A673 (cell line): ENCODE data around the gene SNCAIP.

Source experiments
- EZH2 ChIP-seq: fragments of 200-600 bp; sonication (generic); IDR thresholded peaks from 2 replicates; pipeline ENCODE4 v1.6.1; 2017; ENCODE audit warnings: borderline replicate concordance, low read depth, mild to moderate bottlenecking, mixed read lengths, antibody characterized with exemption, low read length; ENCODE audit not compliant: poor library complexity, severe bottlenecking
- TF ChIP-seq, protein P1 (sequence below): fragments of 300-800, 200-600 bp; sonication (generic); conservative IDR thresholded peaks from 2 replicates; pipeline ENCODE4 v1.5.1; 2017; ENCODE audit warnings: low read depth, mild to moderate bottlenecking, antibody characterized with exemption, low read length, moderate library complexity, mixed read lengths

DNA sequence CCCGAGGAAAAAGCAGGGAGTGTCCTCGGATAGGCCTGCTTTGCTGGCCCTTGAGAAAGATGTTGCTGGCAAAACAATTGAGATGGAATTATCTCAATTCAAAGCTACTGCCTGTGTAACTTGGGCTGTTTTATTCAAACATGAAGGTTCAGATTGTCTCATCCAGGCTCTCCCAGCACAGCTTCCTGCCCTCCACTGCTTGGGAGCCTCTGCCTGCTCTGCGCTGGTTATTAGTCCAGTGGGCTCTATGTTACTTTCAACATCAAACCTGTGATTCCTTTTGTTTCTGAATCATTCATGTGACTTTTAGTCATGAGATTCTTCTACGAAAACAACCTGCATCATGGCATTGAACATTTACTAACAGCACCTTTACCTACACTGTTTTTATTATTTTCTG is 123.2 kb downstream of the SNCAIP start:
- no peak for TF ChIP-seq EZH2
- TF ChIP-seq, protein P1, sequence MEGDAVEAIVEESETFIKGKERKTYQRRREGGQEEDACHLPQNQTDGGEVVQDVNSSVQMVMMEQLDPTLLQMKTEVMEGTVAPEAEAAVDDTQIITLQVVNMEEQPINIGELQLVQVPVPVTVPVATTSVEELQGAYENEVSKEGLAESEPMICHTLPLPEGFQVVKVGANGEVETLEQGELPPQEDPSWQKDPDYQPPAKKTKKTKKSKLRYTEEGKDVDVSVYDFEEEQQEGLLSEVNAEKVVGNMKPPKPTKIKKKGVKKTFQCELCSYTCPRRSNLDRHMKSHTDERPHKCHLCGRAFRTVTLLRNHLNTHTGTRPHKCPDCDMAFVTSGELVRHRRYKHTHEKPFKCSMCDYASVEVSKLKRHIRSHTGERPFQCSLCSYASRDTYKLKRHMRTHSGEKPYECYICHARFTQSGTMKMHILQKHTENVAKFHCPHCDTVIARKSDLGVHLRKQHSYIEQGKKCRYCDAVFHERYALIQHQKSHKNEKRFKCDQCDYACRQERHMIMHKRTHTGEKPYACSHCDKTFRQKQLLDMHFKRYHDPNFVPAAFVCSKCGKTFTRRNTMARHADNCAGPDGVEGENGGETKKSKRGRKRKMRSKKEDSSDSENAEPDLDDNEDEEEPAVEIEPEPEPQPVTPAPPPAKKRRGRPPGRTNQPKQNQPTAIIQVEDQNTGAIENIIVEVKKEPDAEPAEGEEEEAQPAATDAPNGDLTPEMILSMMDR, result no peak
